HepG2 (cell line): ENCODE results near the gene CDC14C. TPM values are rescaled to one million over a fixed set of nuclear protein-coding genes. Genes with fewer than 3 reads are reported as not detected.

Experiments
- ATAC-seq: fragments of 200-7000 bp; cut with Tn5 transposase; 3 replicates; pipeline ENCODE4 v1.9.1; 2020; ENCODE audit warnings: mild to moderate bottlenecking, moderate library complexity
- BruUV-seq: library from RNA; stranded (reverse); fragments of 400-500 nt; replicated peaks from 2 replicates; lab custom pipeline; 2021; lab: Mats Ljungman, UMichigan
- CTCF ChIA-PET: fragments of 300-600 bp; formaldehyde crosslinking; extraction: SDS; loops from one replicate; lab custom pipeline; 2021; ENCODE audit warnings: low total read pairs, inconsistent platforms, low intra/inter-chr PET ratio; lab: Yijun Ruan, JAX
- POLR2A ChIA-PET: fragments of 350-600 bp; sonication (Branson Sonifier 250); formaldehyde crosslinking; loops from one replicate; lab custom pipeline; 2020; ENCODE audit warnings: antibody characterized with exemption, inconsistent platforms; lab: Yijun Ruan, JAX
- DNase-seq: peaks from one replicate; pipeline ENCODE4 v3.0.0-alpha.2; 2015; ENCODE audit warnings: low spot score
- FAIRE-seq: peaks from 3 replicates; lab custom pipeline; 2011; peaks lifted over from hg19 to GRCh38; lab: Jason Lieb, UNC
- H2AFZ ChIP-seq: one replicate; pipeline ENCODE4 v1.6.1; 2011; ENCODE audit warnings: low read length, inconsistent platforms
- H3K27ac ChIP-seq: fragments of 300-600 bp; 3 replicates; pipeline ENCODE4 v1.8.0; 2011; ENCODE audit warnings: mixed run types, mild to moderate bottlenecking, mixed read lengths, low read length, inconsistent platforms; ENCODE audit not compliant: insufficient read depth; ENCODE audit errors: extremely low read length
- H3K27me3 ChIP-seq, 2 experiments: fragments of 200-600 bp in 1 of 2; 2 replicates in 1 of 2; 3 replicates in 1 of 2; pipeline versions ENCODE4 v1.6.0 to v1.8.0; 2011; ENCODE audit warnings: low read length in 2 of 2, mild to moderate bottlenecking in 2 of 2, moderate library complexity in 2 of 2, inconsistent platforms in 1 of 2; ENCODE audit not compliant: insufficient read depth in 2 of 2, control insufficient read depth in 1 of 2
- H3K36me3 ChIP-seq, 2 experiments: fragments of 200-600 bp in 1 of 2; replicated peaks in 1 of 2; 2 replicates in 1 of 2; 3 replicates in 1 of 2; pipeline versions ENCODE4 v1.5.1 to v1.8.0; 2011; ENCODE audit warnings: low read length in 2 of 2, inconsistent platforms in 1 of 2; ENCODE audit not compliant: insufficient read depth in 2 of 2, control insufficient read depth in 1 of 2
- H3K4me1 ChIP-seq: 2 replicates; pipeline ENCODE4 v1.5.1; 2012; ENCODE audit warnings: low read length, inconsistent platforms; ENCODE audit not compliant: insufficient read depth
- H3K4me2 ChIP-seq: 2 replicates; pipeline ENCODE4 v1.6.0; 2011; ENCODE audit warnings: low read depth, low read length, inconsistent platforms
- H3K4me3 ChIP-seq, 3 experiments: fragments of 200-600 bp in 1 of 3; sonication (generic), shearing (Covaris generic) in 1 of 3; replicated peaks in 1 of 3; 2 replicates each; pipeline ENCODE4 v1.5.1; 2011 to 2016; ENCODE audit warnings: low read length in 3 of 3, inconsistent platforms in 2 of 3, low read depth in 2 of 3, mild to moderate bottlenecking in 2 of 3, control low read depth in 1 of 3, mixed read lengths in 1 of 3; ENCODE audit not compliant: insufficient read depth in 1 of 3
- H3K79me2 ChIP-seq: one replicate; pipeline ENCODE4 v1.6.1; 2011; ENCODE audit warnings: low read length, inconsistent platforms; ENCODE audit not compliant: insufficient read depth
- H3K9ac ChIP-seq: 2 replicates; pipeline ENCODE4 v1.6.0; 2011; ENCODE audit warnings: mild to moderate bottlenecking, low read depth, low read length, inconsistent platforms; ENCODE audit not compliant: insufficient read depth
- H3K9me3 ChIP-seq: 2 replicates; pipeline ENCODE4 v1.5.1; 2012; ENCODE audit warnings: mild to moderate bottlenecking, low read length
- H4K20me1 ChIP-seq: 2 replicates; pipeline ENCODE4 v1.6.0; 2011; ENCODE audit warnings: inconsistent platforms, mild to moderate bottlenecking, low read length, moderate library complexity; ENCODE audit not compliant: insufficient read depth
- ARNT2 ChIP-seq: sonication (generic); formaldehyde crosslinking; IDR thresholded peaks from 2 replicates; pipeline ENCODE4 v1.8.0; 2022; ENCODE audit warnings: mild to moderate bottlenecking, low read depth, missing genetic modification reagents, moderate library complexity
- ATF7 ChIP-seq, 2 experiments: fragments of 450-650 bp in 1 of 2; sonication (generic) in 1 of 2; formaldehyde crosslinking in 1 of 2; IDR thresholded peaks; 2 replicates each; pipeline versions ENCODE4 v1.4.0 to v1.6.1; 2016 to 2020; ENCODE audit warnings: antibody characterized with exemption in 1 of 2, mild to moderate bottlenecking in 1 of 2, missing genetic modification reagents in 1 of 2
- CREM ChIP-seq, 2 experiments: sonication (generic) in 1 of 2; formaldehyde crosslinking in 1 of 2; IDR thresholded peaks; 2 replicates each; pipeline versions ENCODE4 v1.4.0 to v1.6.1; 2016 to 2020; ENCODE audit warnings: antibody characterized with exemption in 1 of 2, mild to moderate bottlenecking in 1 of 2, missing genetic modification reagents in 1 of 2
- GATAD1 ChIP-seq: IDR thresholded peaks from 2 replicates; pipeline ENCODE4 v1.6.1; 2016; ENCODE audit warnings: missing genetic modification reagents, missing compliant biosample characterization
- HMG20B ChIP-seq: conservative IDR thresholded peaks from 2 replicates; pipeline ENCODE4 v1.6.1; 2016; ENCODE audit warnings: missing genetic modification reagents, missing compliant biosample characterization
- HNF1B ChIP-seq: sonication (generic); formaldehyde crosslinking; IDR thresholded peaks from 2 replicates; pipeline ENCODE4 v1.5.1; 2020; ENCODE audit warnings: mild to moderate bottlenecking, moderate library complexity, missing genetic modification reagents
- NR2F2 ChIP-seq: IDR thresholded peaks from 2 replicates; pipeline ENCODE4 v1.6.1; 2012; ENCODE audit warnings: low read depth, inconsistent platforms, borderline replicate concordance
- NR2F6 ChIP-seq, 2 experiments: IDR thresholded peaks; 2 replicates each; pipeline ENCODE4 v1.6.1; 2016; ENCODE audit warnings: antibody characterized with exemption in 1 of 2, mild to moderate bottlenecking in 1 of 2
- RBFOX2 ChIP-seq: fragments of 200-400 bp; formaldehyde crosslinking; IDR thresholded peaks from 2 replicates; pipeline ENCODE4 v1.6.1; 2017; ENCODE audit warnings: low read depth, mild to moderate bottlenecking, low read length
- RNF2 ChIP-seq: fragments of 450-650 bp; conservative IDR thresholded peaks from 2 replicates; pipeline ENCODE4 v1.6.1; 2016; ENCODE audit warnings: low read depth
- TEAD3 ChIP-seq: optimal IDR thresholded peaks from 2 replicates; pipeline ENCODE3; 2016; ENCODE audit warnings: borderline replicate concordance
- ZBTB42 ChIP-seq: sonication (generic); formaldehyde crosslinking; IDR thresholded peaks from 2 replicates; pipeline ENCODE4 v1.5.0; 2020; ENCODE audit warnings: mild to moderate bottlenecking, missing genetic modification reagents
- ZFY ChIP-seq: sonication (generic); formaldehyde crosslinking; IDR thresholded peaks from 2 replicates; pipeline ENCODE4 v1.4.0; 2020; ENCODE audit warnings: missing genetic modification reagents
- ZNF121 ChIP-seq: sonication (generic); formaldehyde crosslinking; IDR thresholded peaks from 2 replicates; pipeline ENCODE4 v1.5.0; 2020; ENCODE audit warnings: mild to moderate bottlenecking, missing genetic modification reagents
- ZNF138 ChIP-seq: sonication (generic); formaldehyde crosslinking; IDR thresholded peaks from 2 replicates; pipeline ENCODE4 v1.5.0; 2020; ENCODE audit warnings: mild to moderate bottlenecking, low read depth, missing genetic modification reagents
- ZNF275 ChIP-seq: sonication (generic); formaldehyde crosslinking; IDR thresholded peaks from 2 replicates; pipeline ENCODE4 v1.8.0; 2022; ENCODE audit warnings: missing genetic modification reagents, mild to moderate bottlenecking, inconsistent platforms, borderline replicate concordance
- ZNF282 ChIP-seq: fragments of 450-650 bp; IDR thresholded peaks from 2 replicates; pipeline ENCODE4 v1.6.1; 2018; ENCODE audit not compliant: partially characterized antibody
- ZNF496 ChIP-seq: sonication (generic); formaldehyde crosslinking; IDR thresholded peaks from 2 replicates; pipeline ENCODE4 v1.8.1; 2023; ENCODE audit warnings: mild to moderate bottlenecking, moderate library complexity, missing genetic modification reagents; ENCODE audit not compliant: insufficient replicate concordance
- ZNF670 ChIP-seq: sonication (generic); formaldehyde crosslinking; IDR thresholded peaks from 2 replicates; pipeline ENCODE4 v1.8.0; 2022; ENCODE audit warnings: mild to moderate bottlenecking, missing genetic modification reagents, borderline replicate concordance
- WGBS: methylation state at CpG from one replicate; pipeline ENCODE4 v1.1.6; 2017; ENCODE audit warnings: low lambda C conversion rate; 5-methylcytosine and 5-hydroxymethylcytosine counted together
- in situ Hi-C: cut with HindIII; loops from 2 replicates; pipeline ENCODE4 v1.10.0; 2017; ENCODE audit warnings: low pct_unique_long_range_greater_than_20kb; ENCODE audit not compliant: extremely low pct_ligation_motif_present
- intact Hi-C: fragments of 100-400 bp; cut with micrococcal nuclease; formaldehyde crosslinking; loops from one replicate; pipeline ENCODE4 v1.10.0; 2022; ENCODE audit not compliant: unreplicated experiment
- polyA plus RNA-seq, 8 experiments: library from polyadenylated mRNA; depleted of rRNA in 3 of 8; stranded (reverse) in 7 of 8; unstranded in 1 of 8; fragments of >200 nt; fragmentation: Illumina TruSeq in 4 of 8; extraction: Trizol in 4 of 8; gene quantifications; 2 replicates each; pipeline versions ENCODE4 v1.2.1 to v1.2.3, GENCODE V29; 2011 to 2016; ENCODE audit warnings: low read depth in 4 of 8, missing spikeins in 1 of 8, mixed read lengths in 1 of 8; ENCODE audit not compliant: insufficient read depth in 1 of 8
- total RNA-seq, 5 experiments: library from RNA; depleted of rRNA; stranded (reverse); fragments of >200 nt; fragmentation: Illumina TruSeq; extraction: Trizol; gene quantifications; 2 replicates each; pipeline ENCODE4 v1.2.3, GENCODE V29; 2016; ENCODE audit warnings: low read depth in 1 of 5

Gene CDC14C
- total and polyA plus RNA-seq, 2 of the 13 experiments (the other 11 are each of a cell fraction or from before 2014, with no cell fraction given) = 0.09 TPM; not detected in 1

- DNase-seq (no peak), FAIRE-seq (no peak), ATAC-seq (no peak)
- in situ Hi-C loops (no loop called here), intact Hi-C loops (no loop called here)
- Histone ChIP-seq H3K79me2 (no peaks in the 10 kb centered on the region), H3K9me3 (peaks cover 12% of the 10 kb centered on the region), H3K27ac (no peak overlapping the region), H3K9ac (no peak overlapping the region), H4K20me1 (no peaks in the 10 kb centered on the region), H2AFZ (no peak overlapping the region), H3K27me3 (no peaks in the 10 kb centered on the region), H3K36me3 (no peaks in the 10 kb centered on the region), H3K4me1 (no peaks in the 10 kb centered on the region), H3K4me3 (no peak overlapping the region), H3K4me2 (no peak overlapping the region)
- POLR2A ChIA-PET = no interaction called here
- CTCF ChIA-PET = no interaction called here
- 0% methylated on average over 3 of the region's 3 CpGs for WGBS
- TF ChIP-seq RBFOX2 = no peak
- TF ChIP-seq TEAD3 = no peak
- no peak for TF ChIP-seq HNF1B
- TF ChIP-seq HMG20B (CRISPR knock-in tag) = no peak
- no peak for TF ChIP-seq ZNF138
- no peak for TF ChIP-seq ZNF275 (CRISPR knock-in tag)
- no peak for TF ChIP-seq RNF2
- TF ChIP-seq ZNF121 (CRISPR knock-in tag) = no peak
- no peak for TF ChIP-seq ZNF282
- TF ChIP-seq ZNF496 (CRISPR knock-in tag) = no peak
- no peak for TF ChIP-seq ARNT2 (CRISPR knock-in tag)
- no peak for TF ChIP-seq NR2F2
- no peak for TF ChIP-seq ZBTB42 (CRISPR knock-in tag)
- no peak for TF ChIP-seq CREM (IDR thresholded peaks at IDR 0.05)
- no peak for TF ChIP-seq CREM (CRISPR knock-in tag; IDR thresholded peaks at IDR 0.05)
- no peak for TF ChIP-seq GATAD1
- no peak for TF ChIP-seq NR2F6 (IDR thresholded peaks at IDR 0.05)
- TF ChIP-seq NR2F6 (CRISPR knock-in tag; IDR thresholded peaks at IDR 0.05) = no peak
- no peak for TF ChIP-seq ATF7 (IDR thresholded peaks at IDR 0.05)
- TF ChIP-seq ATF7 (CRISPR knock-in tag; IDR thresholded peaks at IDR 0.05) = no peak
- TF ChIP-seq ZFY = no peak
- TF ChIP-seq ZNF670 (CRISPR knock-in tag) = no peak
- no TSS peak for BruUV-seq
These were observed 9.3 kb downstream of the CDC14C start for GRCh38 chr7:48933549-48934085.
